HEK293 (cell line): ENCODE results near the gene DNAAF5.

Experiments used
- ATF2 ChIP-seq: fragments of 450-650 bp; formaldehyde crosslinking; IDR thresholded peaks from 2 replicates; pipeline ENCODE4 v1.5.1; 2016; ENCODE audit warnings: missing biosample characterization, missing genetic modification characterization, low read depth
- KLF1 ChIP-seq: fragments of 450-650 bp; formaldehyde crosslinking; IDR thresholded peaks from 2 replicates; pipeline ENCODE4 v1.5.1; 2016; ENCODE audit warnings: missing biosample characterization, missing genetic modification characterization
- MZF1 ChIP-seq: fragments of 450-650 bp; formaldehyde crosslinking; IDR thresholded peaks from 2 replicates; pipeline ENCODE4 v1.5.1; 2017; ENCODE audit warnings: missing biosample characterization, missing genetic modification characterization, borderline replicate concordance
- REST ChIP-seq: fragments of 450-650 bp; formaldehyde crosslinking; IDR thresholded peaks from 2 replicates; pipeline ENCODE4 v1.5.1; 2016; ENCODE audit warnings: missing biosample characterization, missing genetic modification characterization
- TCF7L2 ChIP-seq: IDR thresholded peaks from 2 replicates; pipeline ENCODE4 v1.6.1; 2011; ENCODE audit warnings: low read depth, mild to moderate bottlenecking, inconsistent platforms, low read length, moderate library complexity, borderline replicate concordance
- ZFP41 ChIP-seq: fragments of 450-650 bp; formaldehyde crosslinking; IDR thresholded peaks from 2 replicates; pipeline ENCODE4 v1.5.1; 2016; ENCODE audit warnings: missing biosample characterization, missing genetic modification characterization, borderline replicate concordance
- ZNF10 ChIP-seq: fragments of 450-650 bp; formaldehyde crosslinking; IDR thresholded peaks from 2 replicates; pipeline ENCODE4 v1.5.1; 2017; ENCODE audit warnings: missing biosample characterization, missing genetic modification characterization
- ZNF24 ChIP-seq: fragments of 450-650 bp; formaldehyde crosslinking; IDR thresholded peaks from 2 replicates; pipeline ENCODE4 v1.5.1; 2016; ENCODE audit warnings: missing biosample characterization, missing genetic modification characterization
- ZNF26 ChIP-seq: fragments of 450-650 bp; formaldehyde crosslinking; IDR thresholded peaks from 2 replicates; pipeline ENCODE4 v1.5.1; 2016; ENCODE audit warnings: missing biosample characterization, missing genetic modification characterization
- ZNF529 ChIP-seq: fragments of 450-650 bp; formaldehyde crosslinking; IDR thresholded peaks from 2 replicates; pipeline ENCODE4 v1.5.1; 2017; ENCODE audit warnings: missing genetic modification characterization, missing biosample characterization; ENCODE audit not compliant: insufficient replicate concordance
- ZXDB ChIP-seq: fragments of 450-650 bp; formaldehyde crosslinking; IDR thresholded peaks from 2 replicates; pipeline ENCODE4 v1.5.1; 2016; ENCODE audit warnings: missing biosample characterization, missing genetic modification characterization
- TF ChIP-seq, protein P1 (sequence below): fragments of 450-650 bp; formaldehyde crosslinking; IDR thresholded peaks from 2 replicates; pipeline ENCODE4 v1.5.1; 2016; ENCODE audit warnings: missing biosample characterization, missing genetic modification characterization
- TF ChIP-seq, protein P2 (sequence below): fragments of 450-650 bp; formaldehyde crosslinking; IDR thresholded peaks from 2 replicates; pipeline ENCODE4 v1.5.1; 2016; ENCODE audit warnings: missing biosample characterization, missing genetic modification characterization

DNA sequence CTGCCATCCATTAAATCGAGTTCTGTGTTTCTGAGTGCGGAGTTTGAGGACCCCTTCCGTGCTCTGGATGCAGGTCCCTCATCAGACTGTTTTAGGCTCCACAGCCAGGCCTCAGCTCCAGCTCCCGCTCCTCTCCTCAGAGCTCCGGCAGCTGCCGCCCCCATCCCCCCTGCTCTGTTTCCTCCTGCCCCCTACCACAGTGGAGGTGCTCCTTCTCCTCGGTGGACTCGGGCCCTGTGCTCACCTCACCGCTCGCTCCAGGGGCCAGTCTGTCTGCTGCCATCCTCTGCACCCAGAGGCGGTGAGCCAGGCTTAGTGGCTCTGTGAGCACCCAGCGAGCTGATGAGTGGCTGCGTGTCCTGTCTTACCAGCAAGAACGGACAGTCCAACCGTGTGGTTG is 21.9 kb downstream of the DNAAF5 start:
- TF ChIP-seq, protein P1, sequence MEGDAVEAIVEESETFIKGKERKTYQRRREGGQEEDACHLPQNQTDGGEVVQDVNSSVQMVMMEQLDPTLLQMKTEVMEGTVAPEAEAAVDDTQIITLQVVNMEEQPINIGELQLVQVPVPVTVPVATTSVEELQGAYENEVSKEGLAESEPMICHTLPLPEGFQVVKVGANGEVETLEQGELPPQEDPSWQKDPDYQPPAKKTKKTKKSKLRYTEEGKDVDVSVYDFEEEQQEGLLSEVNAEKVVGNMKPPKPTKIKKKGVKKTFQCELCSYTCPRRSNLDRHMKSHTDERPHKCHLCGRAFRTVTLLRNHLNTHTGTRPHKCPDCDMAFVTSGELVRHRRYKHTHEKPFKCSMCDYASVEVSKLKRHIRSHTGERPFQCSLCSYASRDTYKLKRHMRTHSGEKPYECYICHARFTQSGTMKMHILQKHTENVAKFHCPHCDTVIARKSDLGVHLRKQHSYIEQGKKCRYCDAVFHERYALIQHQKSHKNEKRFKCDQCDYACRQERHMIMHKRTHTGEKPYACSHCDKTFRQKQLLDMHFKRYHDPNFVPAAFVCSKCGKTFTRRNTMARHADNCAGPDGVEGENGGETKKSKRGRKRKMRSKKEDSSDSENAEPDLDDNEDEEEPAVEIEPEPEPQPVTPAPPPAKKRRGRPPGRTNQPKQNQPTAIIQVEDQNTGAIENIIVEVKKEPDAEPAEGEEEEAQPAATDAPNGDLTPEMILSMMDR (tag by site-specific recombination): no peak
- TF ChIP-seq ZNF24 (tag by site-specific recombination): no peak
- TF ChIP-seq TCF7L2: no peak
- TF ChIP-seq ZXDB (tag by site-specific recombination): no peak
- TF ChIP-seq ZFP41 (tag by site-specific recombination): no peak
- no peak for TF ChIP-seq KLF1 (tag by site-specific recombination)
- TF ChIP-seq REST (tag by site-specific recombination): no peak
- TF ChIP-seq MZF1 (tag by site-specific recombination): no peak
- TF ChIP-seq, protein P2, sequence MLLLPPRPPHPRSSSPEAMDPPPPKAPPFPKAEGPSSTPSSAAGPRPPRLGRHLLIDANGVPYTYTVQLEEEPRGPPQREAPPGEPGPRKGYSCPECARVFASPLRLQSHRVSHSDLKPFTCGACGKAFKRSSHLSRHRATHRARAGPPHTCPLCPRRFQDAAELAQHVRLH (tag by site-specific recombination): no peak
- TF ChIP-seq ZNF529: no peak
- no peak for TF ChIP-seq ZNF10 (tag by site-specific recombination)
- no peak for TF ChIP-seq ZNF26 (tag by site-specific recombination)
- no peak for TF ChIP-seq ATF2 (tag by site-specific recombination)
